Ectodermal cell (in vitro differentiated cells): ENCODE data around the gene NR2F2.

Experiments used
- H3K27ac ChIP-seq: 2 replicates; pipeline ENCODE4 v1.7.0; 2013; ENCODE audit warnings: mild to moderate bottlenecking, low read depth, low read length; ENCODE audit not compliant: insufficient read depth, poor library complexity, severe bottlenecking
- H3K27me3 ChIP-seq: 2 replicates; pipeline ENCODE4 v1.7.0; 2013; ENCODE audit warnings: mild to moderate bottlenecking, low read length; ENCODE audit not compliant: insufficient read depth, control insufficient read depth, poor library complexity, severe bottlenecking
- H3K36me3 ChIP-seq: one replicate; pipeline ENCODE4 v1.7.0; 2013; ENCODE audit warnings: low read length; ENCODE audit not compliant: control insufficient read depth, insufficient read depth
- H3K4me1 ChIP-seq: one replicate; pipeline ENCODE4 v1.7.0; 2013; ENCODE audit warnings: low read length; ENCODE audit not compliant: control insufficient read depth, insufficient read depth
- H3K4me3 ChIP-seq: 2 replicates; pipeline ENCODE4 v1.7.0; 2013; ENCODE audit warnings: low read depth, low read length, control low read depth; ENCODE audit not compliant: insufficient read depth
- H3K9me3 ChIP-seq: 2 replicates; pipeline ENCODE4 v1.7.0; 2013; ENCODE audit warnings: mild to moderate bottlenecking, low read length, moderate library complexity; ENCODE audit not compliant: control insufficient read depth
- WGBS, 2 experiments: methylation state at CpG; one replicate each; pipeline ENCODE4 v1.1.7; 2013; ENCODE audit warnings: missing lambda C conversion rate in 2 of 2; 5-methylcytosine and 5-hydroxymethylcytosine counted together

The NR2F2 gene

DNA sequence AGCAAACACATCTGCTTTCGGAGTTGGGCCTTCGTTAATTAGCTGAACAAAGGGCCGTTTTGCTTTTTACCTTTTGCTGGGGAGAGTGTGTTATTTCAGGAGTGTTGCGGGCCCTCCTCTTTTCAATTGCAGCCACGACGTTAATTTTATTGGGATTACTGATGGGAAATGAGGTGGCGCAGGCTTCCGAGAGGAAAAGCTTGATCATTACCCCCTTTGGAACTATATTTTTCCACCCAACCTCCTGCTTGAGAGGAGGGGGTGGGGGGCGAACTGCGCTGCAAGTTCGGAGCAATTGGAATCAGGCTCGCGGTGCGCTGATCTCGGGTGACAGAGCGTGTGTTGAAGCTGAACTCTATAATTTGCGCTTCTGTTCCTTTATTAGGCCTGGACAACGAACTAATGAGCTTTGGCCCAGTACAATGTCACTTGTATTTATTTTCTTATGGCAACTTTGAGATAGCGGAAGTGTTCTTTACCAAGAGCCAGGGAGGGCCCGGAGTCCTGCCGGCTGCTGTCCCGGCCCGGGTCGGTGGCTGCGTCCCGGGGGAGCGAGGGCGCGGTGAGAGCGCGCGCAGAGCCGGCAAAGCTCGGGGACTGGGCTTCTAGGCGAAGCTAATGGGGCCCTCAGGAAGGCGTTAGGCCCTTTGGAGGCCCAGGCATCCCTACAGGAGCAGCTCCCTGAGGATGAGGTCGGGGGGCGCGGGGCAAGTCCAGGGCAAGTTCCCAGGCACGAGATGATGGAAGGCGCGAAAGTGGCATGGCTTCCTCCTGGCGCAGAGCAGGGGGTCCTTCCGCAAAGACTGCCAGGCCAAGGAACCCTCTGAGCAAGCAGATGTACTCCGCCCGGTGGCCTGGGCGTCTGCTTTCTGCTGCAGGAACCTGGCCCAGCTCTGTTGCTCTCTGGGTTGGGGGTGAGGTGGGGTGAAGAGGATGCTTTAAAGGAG is 12.9 kb downstream of the NR2F2 start:
- Histone ChIP-seq H3K4me1 (peaks cover 61% of the 10 kb centered on the region), H3K36me3 (peaks cover 10% of the 10 kb centered on the region), H3K4me3 (peak overlapping the region; percentile 88), H3K27ac (peak overlapping the region; percentile 53), H3K9me3 (no peaks in the 10 kb centered on the region), H3K27me3 (peaks cover 57% of the 10 kb centered on the region)
- WGBS, 2 experiments: 6 to 7% methylated on average over 46 to 47 of the region's 47 CpGs

DNA sequence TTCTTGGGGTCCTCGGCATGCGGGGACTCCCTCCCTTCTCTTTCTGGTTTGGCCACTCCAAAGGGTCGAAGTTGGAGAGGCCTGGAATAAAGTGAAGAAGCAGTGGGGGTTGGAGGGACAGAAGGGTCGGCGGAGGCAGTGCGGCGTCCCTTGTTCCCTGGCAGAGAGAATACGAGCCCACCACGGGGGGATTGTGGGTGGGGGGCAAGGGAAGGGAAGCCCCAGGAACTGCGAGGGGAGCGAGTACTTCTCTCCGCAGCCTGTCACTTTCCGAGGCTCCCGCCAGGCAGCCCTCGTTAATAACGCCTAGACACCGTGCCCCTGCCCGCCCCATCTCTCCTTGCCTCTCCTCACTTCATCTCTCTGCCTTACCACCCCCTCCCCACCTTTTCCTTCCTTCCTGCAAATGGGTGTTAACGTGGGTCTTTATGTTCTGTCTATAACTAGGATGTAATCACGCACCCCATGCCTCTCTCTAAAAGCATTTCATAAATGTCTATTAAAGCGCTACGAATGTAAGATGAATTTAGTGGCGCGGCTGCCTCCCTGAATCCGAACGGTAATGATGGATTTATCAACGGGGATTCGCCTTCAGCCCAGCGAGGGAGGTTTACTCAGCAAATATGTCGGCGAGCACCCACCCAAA is 13.7 kb downstream of the NR2F2 start:
- H3K36me3 ChIP-seq: peaks cover 7% of the 10 kb centered on the region
- H3K27ac ChIP-seq: peak overlapping the region; percentile 47
- H3K27me3 ChIP-seq: peaks cover 65% of the 10 kb centered on the region
- peak overlapping the region; percentile 88 for H3K4me3 ChIP-seq
- H3K4me1 ChIP-seq: peaks cover 69% of the 10 kb centered on the region
- no peaks in the 10 kb centered on the region for H3K9me3 ChIP-seq
- WGBS, 2 experiments: 6 to 7% methylated on average over 31 of the region's 31 CpGs

DNA sequence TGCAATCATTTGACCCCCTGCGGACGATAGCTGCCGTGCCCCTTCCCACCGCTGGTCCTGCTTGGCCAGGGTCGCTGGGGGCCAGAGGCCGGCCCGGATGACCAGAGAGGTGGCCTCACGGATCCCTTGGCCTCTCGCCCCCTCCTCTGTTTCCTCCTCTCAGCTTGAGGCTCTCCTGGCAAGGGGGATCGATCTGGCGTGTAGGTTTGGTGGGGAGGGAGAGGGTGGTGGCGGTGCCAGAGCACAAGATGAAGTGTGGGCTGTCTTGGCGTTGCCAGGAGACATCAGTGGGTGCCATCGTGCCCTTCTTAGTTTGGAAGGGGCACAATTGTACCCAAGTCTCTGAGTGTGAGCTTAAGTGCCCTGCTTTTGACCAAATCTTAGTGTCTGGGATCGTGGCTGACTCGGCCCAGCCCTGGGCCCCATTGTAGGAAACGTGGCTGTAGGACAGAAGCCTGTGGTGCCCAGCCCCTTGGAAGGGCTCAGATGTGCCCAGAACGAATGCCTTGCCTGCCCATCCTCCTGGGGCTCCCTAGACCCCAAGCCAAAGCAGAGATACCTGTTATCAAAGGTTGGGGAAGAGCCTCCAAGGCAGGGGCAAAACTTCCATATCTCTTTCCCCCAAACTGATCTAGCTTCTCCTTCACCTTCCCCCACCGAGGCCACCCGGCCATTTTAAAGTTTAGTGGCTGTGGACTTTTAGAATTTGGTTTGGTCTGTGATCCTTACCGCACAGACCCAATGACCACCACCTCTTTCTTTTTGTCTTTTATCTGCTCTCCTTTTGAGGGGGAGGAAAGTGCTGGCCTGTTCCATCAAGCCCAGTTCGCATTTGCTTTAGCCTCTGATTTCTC is 14.4 kb downstream of the NR2F2 start:
- Histone ChIP-seq H3K36me3 (peaks cover 5% of the 10 kb centered on the region), H3K9me3 (no peaks in the 10 kb centered on the region), H3K4me1 (peaks cover 76% of the 10 kb centered on the region), H3K27me3 (peaks cover 73% of the 10 kb centered on the region), H3K4me3 (peak overlapping the region; percentile 34), H3K27ac (peak overlapping the region; percentile 47)
- 5 to 8% methylated on average over 19 to 22 of the region's 22 CpGs for WGBS, 2 experiments

DNA sequence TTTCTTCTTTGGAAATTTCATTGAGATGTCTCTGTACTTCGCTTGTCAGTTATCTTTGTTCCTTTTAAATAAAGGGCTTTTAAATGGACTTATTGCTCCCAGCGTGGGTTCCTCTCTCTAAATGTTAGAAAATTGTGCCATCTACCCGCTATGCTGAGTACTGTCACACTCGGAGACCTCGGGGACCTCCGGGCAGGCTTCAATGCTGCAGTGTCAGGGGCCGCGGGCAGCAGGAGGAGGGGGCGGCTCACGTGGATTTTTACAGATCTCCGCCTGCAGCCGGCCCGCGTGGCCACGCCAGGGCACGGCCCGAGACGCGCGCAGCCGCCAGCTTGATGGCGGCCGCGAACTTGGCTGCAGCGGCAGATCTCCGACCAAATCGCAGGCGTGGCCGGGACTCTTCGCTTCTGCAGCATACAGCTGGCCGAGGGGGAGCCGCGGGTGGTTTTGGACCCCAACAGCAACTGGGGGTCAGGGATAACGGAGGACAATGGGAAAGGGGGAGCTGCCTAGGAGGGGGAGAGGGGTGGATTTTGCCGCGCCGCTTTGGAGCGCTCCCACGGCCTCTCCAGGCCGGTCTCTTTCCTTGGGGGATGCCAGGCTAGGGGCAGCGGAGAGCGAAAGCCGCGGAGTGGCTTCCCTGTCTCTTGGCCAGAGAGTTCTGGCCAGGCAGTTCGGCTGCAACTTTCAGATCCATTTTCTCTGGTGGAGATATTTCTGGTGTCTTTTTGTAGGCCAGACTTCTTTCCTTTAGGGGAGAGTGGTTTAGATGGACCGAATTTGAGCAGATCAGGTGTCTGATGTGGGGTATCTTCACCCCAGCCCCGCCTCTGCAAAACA is 15.3 kb downstream of the NR2F2 start:
- Histone ChIP-seq H3K27me3 (peaks cover 81% of the 10 kb centered on the region), H3K4me3 (peak overlapping the region; percentile 34), H3K36me3 (peaks cover 9% of the 10 kb centered on the region), H3K27ac (peak overlapping the region; percentile 47), H3K4me1 (peaks cover 85% of the 10 kb centered on the region), H3K9me3 (no peaks in the 10 kb centered on the region)
- WGBS, 2 experiments: 1% methylated on average over 47 of the region's 47 CpGs

DNA sequence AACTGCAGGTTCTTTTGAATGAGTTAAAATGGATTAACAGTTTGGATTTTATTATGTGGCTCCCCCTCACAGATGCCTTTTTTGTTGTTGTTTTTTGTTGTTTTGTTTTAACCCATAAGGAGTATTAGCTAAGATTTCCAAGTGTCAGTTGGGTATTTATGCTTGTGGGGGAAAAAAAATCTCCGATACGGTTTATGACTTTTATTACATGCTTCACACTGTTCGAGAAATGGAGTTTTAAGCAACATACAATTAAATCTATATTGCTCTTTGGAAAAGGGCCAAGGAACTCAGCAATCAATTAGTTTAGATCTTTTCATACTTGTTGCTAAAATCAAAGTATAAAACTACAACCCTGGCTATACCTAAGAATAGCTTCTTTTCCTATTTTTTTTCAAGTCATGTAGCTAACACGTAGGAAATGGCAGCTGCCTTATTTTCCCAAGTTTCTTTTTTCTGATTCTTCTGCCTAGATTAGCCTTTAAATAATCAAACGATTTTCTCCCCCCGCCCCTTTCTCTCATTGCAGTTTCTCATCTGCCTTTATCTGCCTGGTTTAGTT is 16.0 kb downstream of the NR2F2 start:
- peaks cover 92% of the 10 kb centered on the region for H3K4me1 ChIP-seq
- peaks cover 9% of the 10 kb centered on the region for H3K36me3 ChIP-seq
- H3K27me3 ChIP-seq: peaks cover 88% of the 10 kb centered on the region
- WGBS, 2 experiments: 6 to 28% methylated on average over 3 to 6 of the region's 6 CpGs
- no peaks in the 10 kb centered on the region for H3K9me3 ChIP-seq
- H3K27ac ChIP-seq: no peak overlapping the region
- H3K4me3 ChIP-seq: peak overlapping the region; percentile 34

DNA sequence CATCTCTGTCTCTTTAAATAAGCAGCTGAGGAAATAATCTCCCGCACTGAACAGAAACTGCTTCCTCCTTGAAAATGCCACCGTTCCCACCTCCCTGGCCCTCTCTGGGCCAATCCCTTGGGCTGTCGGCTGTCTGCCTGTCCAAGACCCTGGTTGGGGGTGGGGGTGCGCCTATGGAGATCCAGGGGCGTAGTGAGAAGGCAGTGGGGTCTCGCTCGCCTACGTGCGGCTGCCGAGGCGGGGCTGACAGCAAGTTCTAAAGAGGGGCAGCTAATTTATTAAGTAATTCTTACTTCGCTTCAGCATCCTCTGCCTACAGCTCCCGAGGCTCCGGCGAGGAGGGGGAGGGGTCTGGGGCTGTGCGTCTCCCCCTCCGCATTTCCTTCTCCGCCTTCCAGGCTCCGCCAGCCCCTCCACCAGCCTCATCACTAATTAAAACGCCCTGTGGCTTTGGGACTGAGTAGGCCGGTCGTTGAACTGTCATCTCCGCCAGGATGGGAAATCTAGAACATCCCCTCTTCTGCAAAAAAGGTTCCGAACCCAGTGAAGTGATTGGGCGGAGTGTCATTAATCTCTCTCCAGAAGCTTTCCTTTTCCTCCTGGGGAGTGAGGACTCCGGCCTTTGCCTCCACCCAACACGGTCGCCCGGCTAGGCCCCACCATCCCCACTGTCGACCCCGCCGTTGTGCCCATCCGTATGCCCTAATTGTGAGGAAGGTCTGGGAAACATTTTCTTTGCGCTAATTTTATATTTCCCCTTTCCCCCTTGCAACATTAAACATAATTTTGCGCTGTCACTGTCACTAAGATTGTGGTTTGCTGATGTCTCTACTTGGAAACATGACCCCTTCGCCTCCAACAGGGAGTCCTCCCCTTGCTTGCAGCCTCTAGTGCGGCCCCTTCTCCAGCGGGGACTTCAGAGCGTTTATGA is 16.9 kb downstream of the NR2F2 start:
- Histone ChIP-seq H3K27me3 (peaks cover 91% of the 10 kb centered on the region), H3K36me3 (peaks cover 9% of the 10 kb centered on the region), H3K4me3 (peak overlapping the region; percentile 5), H3K27ac (no peak overlapping the region), H3K4me1 (peaks cover 91% of the 10 kb centered on the region), H3K9me3 (no peaks in the 10 kb centered on the region)
- WGBS, 2 experiments: 3 to 4% methylated on average over 35 to 38 of the region's 39 CpGs

DNA sequence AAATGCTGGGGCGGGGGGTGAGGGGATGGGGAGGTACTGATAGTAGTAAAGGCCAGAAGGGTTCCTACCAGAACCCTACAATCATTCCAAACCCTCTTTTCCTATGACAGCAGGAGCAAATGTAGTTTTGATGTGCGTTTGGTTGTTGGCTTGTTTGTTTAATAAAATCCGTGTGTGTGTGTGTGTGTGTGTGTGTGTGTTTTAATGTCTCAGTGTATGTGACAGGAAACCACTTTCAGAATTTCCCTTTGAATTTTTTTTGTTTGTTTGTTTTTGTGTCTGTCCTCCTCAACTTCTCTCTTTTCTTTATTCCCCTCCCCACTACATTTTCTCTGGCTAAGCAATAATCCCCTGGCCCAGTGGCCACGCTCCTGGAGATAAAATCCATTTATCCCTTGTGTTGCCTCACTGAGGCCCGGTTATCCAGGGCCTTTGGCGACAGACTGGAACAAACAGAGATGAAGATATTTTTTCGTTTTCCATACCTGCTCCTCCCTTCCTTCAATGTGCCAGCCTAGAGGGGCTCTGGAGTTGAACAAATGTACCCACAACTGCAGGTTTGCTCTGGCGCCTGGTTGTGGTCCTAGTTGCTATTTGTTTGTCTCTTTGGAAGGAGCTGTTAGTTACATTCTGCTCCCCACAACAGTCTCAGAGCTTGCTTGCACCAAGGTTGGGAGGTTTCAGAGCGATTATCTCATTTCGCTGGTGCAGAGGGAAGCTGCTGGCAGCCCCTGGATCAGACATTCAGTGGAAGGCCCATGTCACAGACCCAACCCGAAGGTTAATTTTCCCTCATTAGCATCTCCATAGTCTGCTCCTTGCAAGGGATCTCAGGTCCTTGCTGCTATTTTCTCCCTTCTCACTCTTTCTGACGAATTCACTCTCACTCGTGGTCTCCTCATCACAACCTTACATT is 17.9 kb downstream of the NR2F2 start:
- Histone ChIP-seq H3K4me1 (peaks cover 90% of the 10 kb centered on the region), H3K9me3 (no peaks in the 10 kb centered on the region), H3K36me3 (peaks cover 9% of the 10 kb centered on the region), H3K4me3 (no peak overlapping the region), H3K27ac (peak overlapping the region; percentile 61), H3K27me3 (peaks cover 91% of the 10 kb centered on the region)
- WGBS, 2 experiments: 6 to 8% methylated on average over 12 of the region's 13 CpGs
